AG04449 (cell line): ENCODE data around the gene NRDC.

Source experiments
- CTCF ChIA-PET: fragments of 350-600 bp; formaldehyde crosslinking; extraction: SDS; loops from one replicate; lab custom pipeline; 2021; ENCODE audit warnings: antibody characterized with exemption; lab: Yijun Ruan, JAX
- POLR2A ChIA-PET: fragments of 400-600, 350-600 bp; formaldehyde crosslinking; extraction: SDS; loops from one replicate; lab custom pipeline; 2020; ENCODE audit warnings: antibody characterized with exemption, inconsistent platforms; lab: Yijun Ruan, JAX
- DNase-seq: peaks from one replicate; pipeline ENCODE4 v3.0.0-alpha.2; 2010; ENCODE audit warnings: low read depth, low spot score
- H3K4me3 ChIP-seq: 2 replicates; pipeline ENCODE4 v1.5.1; 2011; ENCODE audit warnings: low read depth, mild to moderate bottlenecking, control low read depth, low read length
- CTCF ChIP-seq: IDR thresholded peaks from one replicate; pipeline ENCODE4 v1.5.1; 2011; ENCODE audit warnings: mild to moderate bottlenecking, moderate library complexity, low read length, control low read depth, inconsistent platforms; ENCODE audit not compliant: insufficient read depth; ENCODE audit errors: missing control alignments

The NRDC gene

DNA sequence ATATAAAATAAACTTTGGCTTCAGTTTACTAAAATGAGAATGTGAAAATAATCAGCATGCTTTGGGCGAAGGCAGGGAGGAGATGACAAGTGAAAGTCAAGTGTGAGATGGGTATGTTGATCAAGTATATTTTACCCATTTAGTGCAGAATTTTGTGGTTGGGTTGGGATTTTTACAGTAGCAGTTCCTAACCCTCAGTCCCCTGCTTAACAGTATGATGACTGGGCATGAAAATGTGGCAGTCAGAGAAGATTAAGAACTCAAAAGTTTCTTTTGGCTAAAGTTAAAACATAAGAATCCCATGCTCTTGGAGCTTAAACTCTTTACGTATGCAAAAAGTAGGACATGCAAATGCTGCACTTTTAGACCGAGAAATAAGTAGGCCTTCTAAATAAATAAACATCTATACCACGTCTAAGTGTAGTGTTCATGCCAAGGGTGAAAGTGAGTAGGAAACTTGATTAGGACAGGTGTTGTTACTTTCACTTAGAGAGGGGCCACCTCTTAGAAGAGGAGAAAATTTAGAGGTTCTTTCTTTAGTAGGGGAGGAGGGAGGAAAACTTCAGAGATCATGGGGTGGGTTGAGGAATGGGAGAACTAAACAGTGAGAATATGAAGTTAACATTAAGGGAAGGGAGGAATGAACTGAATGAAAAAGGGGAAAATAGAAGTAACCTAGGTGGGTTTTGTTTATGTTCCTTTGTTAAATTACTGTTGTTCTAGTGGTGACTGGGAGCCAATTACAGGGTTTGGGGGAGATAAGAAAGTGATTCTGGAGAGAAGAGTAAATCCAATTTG, 133.8 kb downstream of the NRDC start:
- no peak overlapping the region for H3K4me3 ChIP-seq
- TF ChIP-seq CTCF = no peak
- ChIA-PET CTCF (interaction anchor here (0.9 kb wide), 1 partner anchor 24 kb away, joined by 6 read pairs; no protein-coding TSS in a partner anchor), POLR2A (no interaction called here)
- no peak for DNase-seq

GRCh38 chr1:51741121-51741681, 137.3 kb downstream of the NRDC start:
- ChIA-PET CTCF (no interaction called here), POLR2A (no interaction called here)
- TF ChIP-seq CTCF = no peak
- DNase-seq = no peak
- no peak overlapping the region for H3K4me3 ChIP-seq

DNA sequence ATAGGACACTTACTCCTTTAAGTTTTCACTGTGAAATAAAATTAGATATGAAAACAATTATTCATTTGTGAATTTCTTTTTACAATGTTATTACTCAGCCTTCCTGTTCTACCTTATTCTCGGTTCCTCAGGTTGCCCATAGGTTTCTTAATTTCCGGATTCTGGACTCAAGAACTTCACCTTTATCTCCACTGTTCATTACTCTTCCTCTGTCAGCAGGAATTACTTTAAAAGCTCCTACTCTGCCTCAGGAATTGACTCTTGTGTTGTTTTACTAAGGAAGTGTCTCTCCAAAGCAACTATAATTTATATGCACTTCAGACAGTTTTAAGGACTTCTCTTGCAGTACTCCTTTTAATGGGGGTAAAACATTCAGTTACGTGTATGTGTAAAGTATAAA, 137.9 kb downstream of the NRDC start:
- no peak for TF ChIP-seq CTCF
- CTCF ChIA-PET = interaction anchor here (0.9 kb wide), 1 partner anchor 28 kb away, joined by 3 read pairs; no protein-coding TSS in a partner anchor
- H3K4me3 ChIP-seq = no peak overlapping the region
- POLR2A ChIA-PET = no interaction called here
- DNase-seq = no peak
